Hematopoietic multipotent progenitor cell treated with erythropoietin and hydrocortisone succinate and interleukin-3 and kit ligand, for 17 days (in vitro differentiated cells): ENCODE results near the gene HS3ST3B1.

Experiments used
- DNase-seq: peaks from one replicate; pipeline ENCODE4 v3.0.0-alpha.2; 2015; ENCODE audit warnings: low spot score

HS3ST3B1 gene

GRCh38 chr17:14321476-14321949, 20.6 kb downstream of the HS3ST3B1 start:
- DNase-seq: no peak

- no peak for DNase-seq
Observed at GRCh38 chr17:14321980-14322776, 21.3 kb downstream of the HS3ST3B1 start.

GRCh38 chr17:14323522-14323981, 22.7 kb downstream of the HS3ST3B1 start:
- no peak for DNase-seq

- no peak for DNase-seq
Observed at GRCh38 chr17:14325618-14326167, 24.8 kb downstream of the HS3ST3B1 start.

GRCh38 chr17:14329900-14330491, 29.1 kb downstream of the HS3ST3B1 start:
- no peak for DNase-seq

- DNase-seq: no peak
Observed at GRCh38 chr17:14330492-14330962, 29.6 kb downstream of the HS3ST3B1 start.

GRCh38 chr17:14331225-14331981, 30.5 kb downstream of the HS3ST3B1 start:
- no peak for DNase-seq

GRCh38 chr17:14331982-14332298, 31.1 kb downstream of the HS3ST3B1 start:
- DNase-seq: no peak

- DNase-seq: no peak
Observed at GRCh38 chr17:14332331-14332730, 31.4 kb downstream of the HS3ST3B1 start.

GRCh38 chr17:14333506-14333905, 32.6 kb downstream of the HS3ST3B1 start:
- DNase-seq: no peak

GRCh38 chr17:14334276-14334840, 33.5 kb downstream of the HS3ST3B1 start:
- DNase-seq: no peak

GRCh38 chr17:14334919-14335318, 34.0 kb downstream of the HS3ST3B1 start:
- DNase-seq: no peak

GRCh38 chr17:14336418-14336817, 35.5 kb downstream of the HS3ST3B1 start:
- DNase-seq: no peak

GRCh38 chr17:14337596-14338079, 36.8 kb downstream of the HS3ST3B1 start:
- no peak for DNase-seq

- no peak for DNase-seq
Observed at GRCh38 chr17:14340857-14341754, 40.2 kb downstream of the HS3ST3B1 start.

GRCh38 chr17:14341866-14342265, 41.0 kb downstream of the HS3ST3B1 start:
- no peak for DNase-seq

- no peak for DNase-seq
Observed at GRCh38 chr17:14346801-14347200, 45.9 kb downstream of the HS3ST3B1 start.

- no peak for DNase-seq
Observed at GRCh38 chr17:14351493-14351892, 50.6 kb downstream of the HS3ST3B1 start.

- DNase-seq: no peak
Observed at GRCh38 chr17:14352136-14352535, 51.3 kb downstream of the HS3ST3B1 start.

- DNase-seq: no peak
Observed at GRCh38 chr17:14353861-14354474, 53.1 kb downstream of the HS3ST3B1 start.
